BE2C (cell line): ENCODE measurements around the gene ITIH4.

ENCODE experiments used
- DNase-seq: peaks from one replicate; pipeline ENCODE4 v3.0.0-alpha.2; 2020
- H3K27me3 ChIP-seq: fragments of 250-450 bp; sonication (Bioruptor Pico); 2 replicates; pipeline ENCODE4 v1.5.1; 2020; ENCODE audit warnings: mild to moderate bottlenecking
- H3K36me3 ChIP-seq: fragments of 250-450 bp; sonication (Bioruptor Pico); 2 replicates; pipeline ENCODE4 v1.5.1; 2020; ENCODE audit warnings: mild to moderate bottlenecking
- H3K4me1 ChIP-seq: fragments of 250-450 bp; sonication (Bioruptor Pico); 2 replicates; pipeline ENCODE4 v1.5.1; 2020
- H3K4me3 ChIP-seq: 2 replicates; pipeline ENCODE4 v1.5.1; 2011; ENCODE audit warnings: low read depth, low read length
- H3K9me3 ChIP-seq: fragments of 250-450 bp; sonication (Bioruptor Pico); 2 replicates; pipeline ENCODE4 v1.5.1; 2020
- TF ChIP-seq, protein P1 (sequence below): IDR thresholded peaks from 2 replicates; pipeline ENCODE4 v1.5.1; 2012; ENCODE audit warnings: mild to moderate bottlenecking, low read depth, low read length

Gene ITIH4

DNA sequence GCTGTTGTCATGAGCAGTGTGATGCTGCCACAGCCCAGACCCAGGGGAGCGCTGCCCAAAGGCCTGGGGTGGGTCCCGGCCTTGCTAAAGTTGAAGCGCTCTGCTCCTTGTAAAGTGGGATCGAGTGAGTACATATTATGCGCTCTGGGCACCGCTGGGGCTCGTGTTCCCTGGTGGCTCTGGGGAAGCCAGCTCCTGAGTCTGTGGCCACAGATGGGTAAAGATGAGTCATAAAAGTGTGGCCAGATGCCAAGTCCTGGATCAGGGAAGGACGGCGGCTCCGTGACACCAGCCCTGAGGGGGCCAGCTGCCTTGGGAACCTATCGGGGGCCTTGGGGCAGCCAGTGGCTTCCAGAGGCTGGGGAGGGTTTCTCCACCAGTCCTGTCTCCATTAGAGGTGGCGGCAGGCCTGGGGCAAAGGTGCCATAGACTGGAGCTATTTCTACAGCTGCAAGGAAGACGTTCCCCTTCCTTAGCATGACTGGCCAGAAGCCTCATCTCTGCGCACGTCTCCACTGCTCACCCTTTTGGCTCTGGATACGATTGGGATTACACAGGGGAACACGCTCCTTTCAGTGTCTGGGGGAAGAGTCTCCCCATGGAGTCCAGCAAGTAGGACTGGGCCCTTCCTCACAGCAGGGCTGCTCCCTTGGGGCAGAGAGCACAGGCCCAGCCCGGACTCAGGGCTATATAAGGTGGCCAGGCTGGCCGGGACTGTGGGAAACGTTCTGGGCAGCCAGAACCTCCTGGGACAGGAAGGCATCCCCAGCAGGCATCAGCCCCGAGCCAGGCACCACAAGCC is 1.2 kb upstream of the ITIH4 start:
- H3K36me3 ChIP-seq = no peaks in the 10 kb centered on the region
- DNase-seq = peak; percentile 89
- H3K4me3 ChIP-seq = peak overlapping the region; percentile 8; the same call in 1 of the 2 replicates
- H3K27me3 ChIP-seq = no peaks in the 10 kb centered on the region
- TF ChIP-seq, protein P1, sequence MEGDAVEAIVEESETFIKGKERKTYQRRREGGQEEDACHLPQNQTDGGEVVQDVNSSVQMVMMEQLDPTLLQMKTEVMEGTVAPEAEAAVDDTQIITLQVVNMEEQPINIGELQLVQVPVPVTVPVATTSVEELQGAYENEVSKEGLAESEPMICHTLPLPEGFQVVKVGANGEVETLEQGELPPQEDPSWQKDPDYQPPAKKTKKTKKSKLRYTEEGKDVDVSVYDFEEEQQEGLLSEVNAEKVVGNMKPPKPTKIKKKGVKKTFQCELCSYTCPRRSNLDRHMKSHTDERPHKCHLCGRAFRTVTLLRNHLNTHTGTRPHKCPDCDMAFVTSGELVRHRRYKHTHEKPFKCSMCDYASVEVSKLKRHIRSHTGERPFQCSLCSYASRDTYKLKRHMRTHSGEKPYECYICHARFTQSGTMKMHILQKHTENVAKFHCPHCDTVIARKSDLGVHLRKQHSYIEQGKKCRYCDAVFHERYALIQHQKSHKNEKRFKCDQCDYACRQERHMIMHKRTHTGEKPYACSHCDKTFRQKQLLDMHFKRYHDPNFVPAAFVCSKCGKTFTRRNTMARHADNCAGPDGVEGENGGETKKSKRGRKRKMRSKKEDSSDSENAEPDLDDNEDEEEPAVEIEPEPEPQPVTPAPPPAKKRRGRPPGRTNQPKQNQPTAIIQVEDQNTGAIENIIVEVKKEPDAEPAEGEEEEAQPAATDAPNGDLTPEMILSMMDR = no peak
- H3K4me1 ChIP-seq = peaks cover 6% of the 10 kb centered on the region
- no peaks in the 10 kb centered on the region for H3K9me3 ChIP-seq

DNA sequence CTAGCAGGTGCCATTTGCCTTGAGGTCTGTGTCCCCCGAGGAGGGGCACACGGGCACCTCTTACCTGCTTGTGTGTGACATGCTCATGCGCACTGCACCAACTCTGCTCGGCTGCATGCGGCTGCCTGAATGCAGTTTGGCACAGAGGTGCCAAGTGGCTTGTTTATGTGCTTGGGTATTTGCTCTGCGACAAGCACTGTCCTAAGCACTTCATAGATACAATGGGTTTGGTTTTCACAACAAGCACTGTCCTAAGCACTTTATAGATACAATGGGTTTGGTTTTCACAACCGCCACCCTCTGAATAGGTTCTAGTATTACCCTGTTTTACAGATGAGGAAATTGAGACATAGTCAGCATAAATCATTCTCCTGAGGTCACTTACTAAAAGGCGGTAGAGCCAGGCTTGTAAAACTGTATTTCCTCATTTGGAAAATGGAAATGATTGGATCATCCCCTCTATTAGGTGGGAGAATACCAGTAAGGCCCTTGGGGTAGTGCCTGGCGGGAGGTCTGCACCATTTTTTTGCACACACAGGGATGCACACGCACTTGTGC is 487 bp downstream of the ITIH4 start:
- H3K9me3 ChIP-seq = no peaks in the 10 kb centered on the region
- H3K27me3 ChIP-seq = no peaks in the 10 kb centered on the region
- TF ChIP-seq, protein P1 = no peak
- peaks cover 6% of the 10 kb centered on the region for H3K4me1 ChIP-seq
- H3K4me3 ChIP-seq = no peak overlapping the region
- no peaks in the 10 kb centered on the region for H3K36me3 ChIP-seq
- DNase-seq = no peak

DNA sequence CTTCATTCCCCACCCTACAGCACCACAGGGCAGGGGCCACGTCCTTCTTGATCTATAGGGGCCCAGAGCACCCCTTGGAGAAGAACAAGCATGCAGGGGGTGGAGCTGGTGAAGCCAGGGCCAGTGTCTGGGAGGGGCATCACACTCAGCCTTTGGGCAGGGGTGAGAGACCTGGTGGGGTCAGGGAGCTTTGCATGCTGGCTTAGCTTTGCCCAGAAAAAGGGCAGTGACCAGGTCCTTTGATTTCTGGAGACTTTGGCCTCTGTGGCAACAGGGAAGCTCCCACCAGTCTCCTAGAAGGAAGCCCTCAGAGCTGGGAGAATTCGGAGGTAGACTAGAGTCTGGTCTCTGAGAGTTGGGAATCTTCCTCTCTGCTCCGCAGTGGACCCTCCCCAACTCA is 990 bp downstream of the ITIH4 start:
- Histone ChIP-seq H3K27me3 (no peaks in the 10 kb centered on the region), H3K4me3 (no peak overlapping the region), H3K36me3 (no peaks in the 10 kb centered on the region), H3K4me1 (peaks cover 6% of the 10 kb centered on the region), H3K9me3 (no peaks in the 10 kb centered on the region)
- DNase-seq = no peak
- TF ChIP-seq, protein P1 = no peak

DNA sequence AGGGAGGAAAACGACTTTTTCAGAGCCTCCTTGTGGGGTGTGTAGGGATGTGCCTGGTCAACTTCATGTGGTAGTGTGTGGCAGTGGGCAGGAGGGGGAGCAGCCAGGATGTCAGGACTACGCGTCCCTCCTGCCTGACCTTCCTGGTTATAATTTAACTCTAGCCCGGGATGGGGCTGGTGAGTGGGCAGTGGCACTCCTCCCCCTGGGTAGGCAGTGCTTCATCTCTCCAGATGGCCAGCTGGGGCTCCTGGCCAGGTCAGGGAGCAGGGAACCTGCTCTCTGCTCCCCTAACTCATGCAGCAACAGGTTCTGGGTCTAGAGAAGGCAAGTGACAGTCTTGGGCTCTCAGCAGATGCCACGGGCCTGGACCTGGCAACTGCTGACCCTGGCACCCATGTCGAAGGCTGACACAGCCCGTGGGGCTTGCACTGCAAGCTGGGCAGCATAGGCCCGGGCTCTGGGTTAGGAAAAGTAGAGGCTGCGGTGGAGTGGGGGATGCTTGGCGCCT is 2.6 kb downstream of the ITIH4 start:
- Histone ChIP-seq H3K27me3 (no peaks in the 10 kb centered on the region), H3K9me3 (no peaks in the 10 kb centered on the region), H3K4me3 (no peak overlapping the region), H3K36me3 (no peaks in the 10 kb centered on the region), H3K4me1 (peaks cover 6% of the 10 kb centered on the region)
- DNase-seq = no peak
- TF ChIP-seq, protein P1 = no peak

DNA sequence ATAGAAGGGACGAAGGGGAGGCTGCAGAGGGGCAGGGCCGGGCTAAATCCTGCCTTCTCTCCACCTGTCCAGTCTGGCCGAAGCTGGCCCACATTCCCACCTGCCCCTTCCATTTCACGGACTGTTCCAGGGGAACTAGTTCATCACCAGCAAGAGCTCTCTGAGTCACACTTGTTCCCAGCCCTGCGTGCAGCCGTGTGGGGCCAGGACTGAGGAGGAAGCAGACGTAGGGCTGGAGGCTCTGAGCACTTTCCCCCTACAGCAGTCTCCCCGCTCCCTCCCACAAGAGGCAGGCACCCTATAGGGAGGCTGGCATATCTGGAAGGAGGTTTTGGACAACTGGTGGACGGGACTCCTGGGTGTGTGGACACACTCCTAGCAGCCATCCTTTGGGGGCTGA is 3.0 kb downstream of the ITIH4 start:
- no peak for DNase-seq

More for the DNA sequence above, 3.0 kb downstream of the ITIH4 start:
- TF ChIP-seq, protein P1 = no peak
- H3K27me3 ChIP-seq = no peaks in the 10 kb centered on the region
- H3K36me3 ChIP-seq = no peaks in the 10 kb centered on the region
- no peak overlapping the region for H3K4me3 ChIP-seq
- no peaks in the 10 kb centered on the region for H3K9me3 ChIP-seq
- H3K4me1 ChIP-seq = peaks cover 6% of the 10 kb centered on the region
